ENCODE measurements around the gene C2orf76.

DNA sequence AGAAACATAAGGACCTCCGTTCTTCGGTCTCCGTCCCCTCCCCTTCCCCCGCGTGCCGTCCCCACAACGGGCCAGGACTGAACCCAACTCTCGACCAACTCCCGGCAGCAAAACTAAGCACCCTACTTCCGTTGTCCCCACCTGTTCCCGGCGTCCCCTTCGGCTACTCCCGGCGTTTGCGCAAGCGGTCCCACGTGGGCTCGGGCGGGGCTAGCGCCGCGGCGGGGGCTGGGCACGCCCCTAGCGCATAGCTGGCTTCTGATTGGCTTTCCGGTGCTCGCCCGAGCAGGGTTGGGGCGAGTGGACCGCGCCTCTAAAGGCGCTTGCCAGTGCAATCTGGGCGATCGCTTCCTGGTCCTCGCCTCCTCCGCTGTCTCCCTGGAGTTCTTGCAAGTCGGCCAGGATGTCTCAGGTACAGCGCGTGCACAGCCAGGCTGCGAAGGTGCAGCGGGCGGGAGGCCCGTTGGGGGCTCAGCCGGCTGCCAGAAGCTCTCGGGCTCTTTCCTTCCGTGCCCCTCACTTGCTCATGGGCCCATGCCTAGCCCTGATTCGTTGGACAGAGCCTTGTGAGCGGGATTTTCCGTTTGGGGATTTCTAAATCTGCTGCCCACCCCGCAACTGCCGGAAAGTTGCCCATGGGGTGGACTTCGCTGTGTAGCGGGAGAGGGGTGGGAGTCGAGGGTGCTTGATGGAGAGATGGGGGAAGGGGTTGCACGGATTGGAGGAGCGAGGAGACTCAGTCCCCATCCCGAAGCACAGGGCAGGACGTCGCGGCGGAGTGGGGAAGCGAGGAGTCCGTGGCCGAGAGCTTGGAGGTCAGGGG is at the start of gene C2orf76, which contains the start of gene DBI:
- TF ChIP-seq, protein P1, sequence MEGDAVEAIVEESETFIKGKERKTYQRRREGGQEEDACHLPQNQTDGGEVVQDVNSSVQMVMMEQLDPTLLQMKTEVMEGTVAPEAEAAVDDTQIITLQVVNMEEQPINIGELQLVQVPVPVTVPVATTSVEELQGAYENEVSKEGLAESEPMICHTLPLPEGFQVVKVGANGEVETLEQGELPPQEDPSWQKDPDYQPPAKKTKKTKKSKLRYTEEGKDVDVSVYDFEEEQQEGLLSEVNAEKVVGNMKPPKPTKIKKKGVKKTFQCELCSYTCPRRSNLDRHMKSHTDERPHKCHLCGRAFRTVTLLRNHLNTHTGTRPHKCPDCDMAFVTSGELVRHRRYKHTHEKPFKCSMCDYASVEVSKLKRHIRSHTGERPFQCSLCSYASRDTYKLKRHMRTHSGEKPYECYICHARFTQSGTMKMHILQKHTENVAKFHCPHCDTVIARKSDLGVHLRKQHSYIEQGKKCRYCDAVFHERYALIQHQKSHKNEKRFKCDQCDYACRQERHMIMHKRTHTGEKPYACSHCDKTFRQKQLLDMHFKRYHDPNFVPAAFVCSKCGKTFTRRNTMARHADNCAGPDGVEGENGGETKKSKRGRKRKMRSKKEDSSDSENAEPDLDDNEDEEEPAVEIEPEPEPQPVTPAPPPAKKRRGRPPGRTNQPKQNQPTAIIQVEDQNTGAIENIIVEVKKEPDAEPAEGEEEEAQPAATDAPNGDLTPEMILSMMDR (conservative IDR thresholded peaks at IDR 0.05; ENCODE audit: low read length) = no peak
- no peak for TF ChIP-seq EZH2phosphoT487 (IDR thresholded peaks at IDR 0.05; ENCODE audit: borderline replicate concordance)
